IMR-90 (cell line): ENCODE data around the gene FNDC3B.

ENCODE experiments used
- CTCF ChIP-seq: conservative IDR thresholded peaks from 2 replicates; pipeline ENCODE4 v1.5.1; 2012; ENCODE audit warnings: mild to moderate bottlenecking, low read depth, low read length, improper control_type of control experiment
- FOS ChIP-seq: fragments of 150-350 bp; IDR thresholded peaks from 2 replicates; pipeline ENCODE4 v1.6.1; 2016; ENCODE audit warnings: low read depth, low read length
- MAFK ChIP-seq: IDR thresholded peaks from 2 replicates; pipeline ENCODE4 v1.6.1; 2012; ENCODE audit warnings: low read depth, low read length, improper control_type of control experiment
- MAZ ChIP-seq: IDR thresholded peaks from 2 replicates; pipeline ENCODE4 v1.6.1; 2012; ENCODE audit warnings: low read depth, mild to moderate bottlenecking, low read length, improper control_type of control experiment, moderate library complexity, borderline replicate concordance
- MXI1 ChIP-seq: IDR thresholded peaks from 2 replicates; pipeline ENCODE4 v1.6.1; 2012; ENCODE audit warnings: low read depth, mild to moderate bottlenecking, low read length, moderate library complexity, borderline replicate concordance
- POLR2A ChIP-seq: IDR thresholded peaks from 2 replicates; pipeline ENCODE4 v1.6.1; 2012; ENCODE audit warnings: mild to moderate bottlenecking, low read depth, low read length
- SMC3 ChIP-seq: fragments of 150-350 bp; IDR thresholded peaks from 2 replicates; pipeline ENCODE4 v1.6.1; 2016; ENCODE audit warnings: low read depth, mild to moderate bottlenecking, antibody characterized with exemption, low read length, moderate library complexity

- TF ChIP-seq CTCF (no peak), SMC3 (no peak), FOS (no peak), POLR2A (no peak), MAZ (no peak), MXI1 (no peak), MAFK (no peak)
Measured at GRCh38 chr3:172282850-172283249, 243.5 kb downstream of the FNDC3B start.
